Measurements from ENCODE around the gene KIF25. TPM values are rescaled to one million over a fixed set of nuclear protein-coding genes. Genes with fewer than 3 reads are reported as not detected.

The KIF25 gene, protein sequence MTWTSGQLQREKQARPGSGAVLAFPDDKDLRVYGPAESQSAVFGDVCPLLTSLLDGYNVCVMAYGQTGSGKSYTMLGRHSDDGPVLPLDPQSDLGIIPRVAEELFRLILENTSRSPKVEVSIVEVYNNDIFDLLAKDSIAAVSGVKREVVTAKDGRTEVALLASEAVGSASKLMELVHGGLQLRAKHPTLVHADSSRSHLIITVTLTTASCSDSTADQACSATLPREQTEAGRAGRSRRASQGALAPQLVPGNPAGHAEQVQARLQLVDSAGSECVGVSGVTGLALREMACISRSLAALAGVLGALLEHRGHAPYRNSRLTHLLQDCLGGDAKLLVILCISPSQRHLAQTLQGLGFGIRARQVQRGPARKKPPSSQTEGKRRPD
- total RNA-seq: under 1 TPM; 0.28 to 0.82 TPM

DNA sequence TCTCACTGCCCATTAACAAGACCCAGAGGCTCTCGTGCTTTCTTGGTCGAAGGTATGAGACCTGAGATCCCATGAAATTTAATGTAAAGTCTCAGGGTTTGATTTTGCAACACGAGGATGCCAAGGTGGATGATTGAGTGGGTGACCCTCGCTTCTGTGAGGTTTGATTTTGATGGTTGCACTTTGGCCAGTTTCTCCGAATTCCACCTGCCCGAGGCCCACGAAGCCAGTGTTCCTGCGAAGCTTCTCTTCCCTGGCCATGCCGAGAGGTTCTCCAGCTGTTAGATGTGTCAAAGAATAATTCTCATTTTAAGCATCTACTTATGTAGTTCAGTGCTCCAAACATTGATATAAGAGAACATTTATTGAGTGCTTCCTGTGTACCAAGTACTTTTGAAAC is at the start of gene KIF25:
KIF25 (plus strand) TSS at position 30 of the 400 bp plus-strand sequence. CDS start 31,915 bp downstream, outside the sequence.
- Histone ChIP-seq H3K27me3 (replicated peaks; ENCODE audit: insufficient read depth) (no peaks in the 10 kb centered on the region), H3K4me1 (replicated peaks) (no peaks in the 10 kb centered on the region), H3K27ac (no peak within 1 kb of the TSS), H3K36me3 (no peaks in the 10 kb centered on the region), H3K9me3 (no peaks in the 10 kb centered on the region), H3K4me3 (no peak within 1 kb of the TSS)
- WGBS: 59% methylated on average over 9 of the region's 9 CpGs
- TF ChIP-seq POLR2AphosphoS5 (IDR thresholded peaks at IDR 0.05) (no peak), POLR2A (IDR thresholded peaks at IDR 0.05) (no peak)
- TF ChIP-seq, protein P1, sequence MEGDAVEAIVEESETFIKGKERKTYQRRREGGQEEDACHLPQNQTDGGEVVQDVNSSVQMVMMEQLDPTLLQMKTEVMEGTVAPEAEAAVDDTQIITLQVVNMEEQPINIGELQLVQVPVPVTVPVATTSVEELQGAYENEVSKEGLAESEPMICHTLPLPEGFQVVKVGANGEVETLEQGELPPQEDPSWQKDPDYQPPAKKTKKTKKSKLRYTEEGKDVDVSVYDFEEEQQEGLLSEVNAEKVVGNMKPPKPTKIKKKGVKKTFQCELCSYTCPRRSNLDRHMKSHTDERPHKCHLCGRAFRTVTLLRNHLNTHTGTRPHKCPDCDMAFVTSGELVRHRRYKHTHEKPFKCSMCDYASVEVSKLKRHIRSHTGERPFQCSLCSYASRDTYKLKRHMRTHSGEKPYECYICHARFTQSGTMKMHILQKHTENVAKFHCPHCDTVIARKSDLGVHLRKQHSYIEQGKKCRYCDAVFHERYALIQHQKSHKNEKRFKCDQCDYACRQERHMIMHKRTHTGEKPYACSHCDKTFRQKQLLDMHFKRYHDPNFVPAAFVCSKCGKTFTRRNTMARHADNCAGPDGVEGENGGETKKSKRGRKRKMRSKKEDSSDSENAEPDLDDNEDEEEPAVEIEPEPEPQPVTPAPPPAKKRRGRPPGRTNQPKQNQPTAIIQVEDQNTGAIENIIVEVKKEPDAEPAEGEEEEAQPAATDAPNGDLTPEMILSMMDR (IDR thresholded peaks at IDR 0.05): no peak
- DNase-seq (ENCODE audit: low spot score): no peak
- intact Hi-C loops (cut with DNase I): no loop called here

DNA sequence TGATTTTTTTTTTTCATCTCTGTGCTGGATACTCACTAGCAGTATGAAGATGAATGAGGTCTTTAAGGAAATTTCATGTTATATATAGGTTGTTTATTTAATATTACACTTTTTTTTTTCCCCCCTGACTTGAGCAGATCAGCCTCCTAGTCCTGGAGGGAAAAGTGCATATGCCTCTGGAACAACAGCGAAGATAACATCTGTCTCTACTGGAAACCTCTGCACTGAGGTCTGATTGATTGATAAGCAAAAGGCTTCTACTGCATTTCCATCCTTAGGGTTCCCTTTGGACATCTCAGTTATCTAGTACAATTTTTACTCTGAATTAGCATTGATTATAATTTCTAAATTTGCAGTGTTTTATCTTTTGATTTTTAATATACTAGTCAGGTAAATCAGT is 49.8 kb upstream of the KIF25 start:
- Histone ChIP-seq H3K27ac (no peak overlapping the region), H3K9me3 (no peaks in the 10 kb centered on the region), H3K27me3 (replicated peaks; ENCODE audit: insufficient read depth) (no peaks in the 10 kb centered on the region), H3K4me1 (replicated peaks) (no peaks in the 10 kb centered on the region), H3K36me3 (peaks cover 11 to 21% of the 10 kb centered on the region in 2 donors), H3K4me3 (no peak overlapping the region)
- no peak for DNase-seq (ENCODE audit: low spot score)
- intact Hi-C loops (cut with DNase I): no loop called here
- 78% methylated on average over 1 of the region's 1 CpG for WGBS
- TF ChIP-seq POLR2A (IDR thresholded peaks at IDR 0.05) (no peak), POLR2AphosphoS5 (IDR thresholded peaks at IDR 0.05) (no peak)
- TF ChIP-seq, protein P1 (IDR thresholded peaks at IDR 0.05): no peak

DNA sequence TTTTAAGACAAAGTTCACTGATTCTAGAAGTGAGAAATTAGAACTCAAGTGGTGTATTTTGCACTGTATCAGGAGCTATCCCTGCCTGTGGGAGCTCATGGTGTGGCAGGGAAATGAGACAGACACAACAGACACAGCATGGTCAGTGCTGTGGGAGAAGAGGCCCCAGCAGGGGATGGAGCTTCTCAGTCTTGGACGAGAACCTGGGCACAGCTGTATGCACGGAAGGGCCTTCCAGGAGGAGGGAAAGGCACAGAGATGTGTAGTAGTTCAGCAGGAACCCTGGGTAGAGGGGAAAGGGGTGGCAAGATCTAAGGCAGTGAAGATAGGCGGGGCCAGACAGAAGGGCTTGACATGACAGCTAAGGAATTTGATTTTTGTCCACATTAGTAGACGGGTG is 48.8 kb upstream of the KIF25 start:
- intact Hi-C loops (cut with DNase I): no loop called here
- Histone ChIP-seq H3K4me1 (replicated peaks) (no peaks in the 10 kb centered on the region), H3K9me3 (no peaks in the 10 kb centered on the region), H3K4me3 (no peak overlapping the region), H3K27me3 (replicated peaks; ENCODE audit: insufficient read depth) (no peaks in the 10 kb centered on the region), H3K27ac (no peak overlapping the region), H3K36me3 (peaks cover 11 to 21% of the 10 kb centered on the region in 2 donors)
- TF ChIP-seq POLR2A (IDR thresholded peaks at IDR 0.05) (no peak), POLR2AphosphoS5 (IDR thresholded peaks at IDR 0.05) (no peak)
- TF ChIP-seq, protein P1 (IDR thresholded peaks at IDR 0.05): no peak
- no peak for DNase-seq (ENCODE audit: low spot score)
- WGBS: 86% methylated on average over 4 of the region's 4 CpGs

DNA sequence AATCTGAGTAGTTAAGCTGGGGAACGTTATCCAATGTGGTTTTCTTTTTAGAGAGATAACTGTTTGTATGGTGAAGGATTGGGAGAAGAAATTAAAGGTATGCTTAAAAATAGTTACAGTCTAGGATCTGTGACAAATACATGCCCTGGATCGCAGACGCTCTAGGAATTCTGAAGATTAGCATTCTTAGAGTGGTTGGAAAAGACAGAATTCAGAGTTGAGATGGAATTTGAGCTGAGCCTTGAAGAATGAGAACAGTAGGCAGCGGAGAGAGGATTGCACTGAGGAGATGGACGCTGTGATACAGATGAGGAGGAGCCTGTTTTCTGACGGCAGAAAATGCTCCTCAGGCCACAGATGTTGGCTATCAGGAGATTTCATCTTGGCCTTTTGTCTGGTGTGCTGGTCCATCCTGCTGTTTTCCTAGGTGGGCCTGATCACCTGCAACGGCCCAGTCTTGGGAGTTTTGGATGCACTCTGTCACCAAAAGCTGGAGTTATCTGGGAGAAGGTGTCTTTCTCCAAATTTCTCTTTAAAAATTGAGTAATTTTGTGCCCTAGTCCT is 48.3 kb upstream of the KIF25 start:
- Histone ChIP-seq H3K36me3 (peaks cover 11 to 20% of the 10 kb centered on the region in 2 donors), H3K9me3 (no peaks in the 10 kb centered on the region), H3K4me3 (no peak overlapping the region), H3K27ac (no peak overlapping the region), H3K27me3 (replicated peaks; ENCODE audit: insufficient read depth) (no peaks in the 10 kb centered on the region), H3K4me1 (replicated peaks) (no peaks in the 10 kb centered on the region)
- TF ChIP-seq, protein P1 (IDR thresholded peaks at IDR 0.05): no peak
- TF ChIP-seq POLR2AphosphoS5 (IDR thresholded peaks at IDR 0.05) (no peak), POLR2A (IDR thresholded peaks at IDR 0.05) (no peak)
- no peak for DNase-seq (ENCODE audit: low spot score)
- WGBS: 78% methylated on average over 7 of the region's 7 CpGs
- intact Hi-C loops (cut with DNase I): no loop called here
